Mesothelial cell of epicardium (in vitro differentiated cells): ENCODE measurements around the gene ANO1. TPM values are rescaled to one million over a fixed set of nuclear protein-coding genes. Genes with fewer than 3 reads are reported as not detected.
A peak's percentile ranks its signal among the peaks of the same experiment; 100 is the strongest.

ENCODE experiments used
- DNase-seq, 2 experiments: peaks; one replicate each; pipeline ENCODE4 v3.0.0; 2021; ENCODE audit warnings: low spot score in 2 of 2; ENCODE audit not compliant: unreplicated experiment in 2 of 2
- H3K27ac Mint-ChIP-seq: 2 replicates; pipeline ENCODE4 v1.8.0; 2021; ENCODE audit warnings: mixed read lengths
- H3K27me3 Mint-ChIP-seq: 2 replicates; pipeline ENCODE4 v1.8.0; 2021; ENCODE audit warnings: low read depth, mixed read lengths
- H3K36me3 Mint-ChIP-seq: 2 replicates; pipeline ENCODE4 v1.8.0; 2021; ENCODE audit warnings: mixed read lengths
- H3K4me1 Mint-ChIP-seq: 2 replicates; pipeline ENCODE4 v1.8.0; 2021; ENCODE audit warnings: mixed read lengths
- H3K4me3 Mint-ChIP-seq: 2 replicates; pipeline ENCODE4 v1.8.0; 2021; ENCODE audit warnings: mild to moderate bottlenecking, moderate library complexity, mixed read lengths
- H3K9me3 Mint-ChIP-seq: 2 replicates; pipeline ENCODE4 v1.8.0; 2021; ENCODE audit warnings: mixed read lengths
- CTCF ChIP-seq: fragments of 200-600 bp; sonication (generic); IDR thresholded peaks from one replicate; pipeline ENCODE4 v1.5.0; 2021; ENCODE audit warnings: antibody characterized with exemption; ENCODE audit not compliant: unreplicated experiment
- total RNA-seq: library from RNA; stranded (reverse); gene quantifications from 3 replicates; pipeline ENCODE4 v1.2.1, GENCODE V29; 2021

Gene ANO1
- total RNA-seq, 1 donor from 2014 or later: 37.2 TPM

GRCh38 chr11:70090961-70091381, 12.9 kb downstream of the ANO1 start:
- no peak for TF ChIP-seq CTCF
- Mint-ChIP-seq H3K36me3 (peaks cover 8% of the 10 kb centered on the region), H3K27me3 (no peaks in the 10 kb centered on the region), H3K4me1 (peaks cover 20% of the 10 kb centered on the region), H3K27ac (peak overlapping the region; percentile 78), H3K4me3 (no peak overlapping the region), H3K9me3 (peaks cover 3% of the 10 kb centered on the region)
- DNase-seq: no peak

GRCh38 chr11:70091638-70092037, 13.5 kb downstream of the ANO1 start:
- H3K4me1 Mint-ChIP-seq: peaks cover 18% of the 10 kb centered on the region
- no peak for TF ChIP-seq CTCF
- peaks cover 3% of the 10 kb centered on the region for H3K9me3 Mint-ChIP-seq
- H3K27me3 Mint-ChIP-seq: no peaks in the 10 kb centered on the region
- no peak overlapping the region for H3K4me3 Mint-ChIP-seq
- peaks cover 8% of the 10 kb centered on the region for H3K36me3 Mint-ChIP-seq
- no peak for DNase-seq
- no peak overlapping the region for H3K27ac Mint-ChIP-seq

GRCh38 chr11:70092959-70093715, 15.0 kb downstream of the ANO1 start:
- Mint-ChIP-seq H3K4me1 (peaks cover 15% of the 10 kb centered on the region), H3K9me3 (peaks cover 3% of the 10 kb centered on the region), H3K36me3 (peaks cover 8% of the 10 kb centered on the region), H3K27me3 (no peaks in the 10 kb centered on the region), H3K27ac (no peak overlapping the region), H3K4me3 (no peak overlapping the region)
- DNase-seq: no peak
- TF ChIP-seq CTCF: no peak

- peaks cover 5% of the 10 kb centered on the region for H3K36me3 Mint-ChIP-seq
- H3K4me1 Mint-ChIP-seq: peaks cover 24% of the 10 kb centered on the region
- no peak for TF ChIP-seq CTCF
- H3K27me3 Mint-ChIP-seq: no peaks in the 10 kb centered on the region
- DNase-seq: no peak
- peaks cover 3% of the 10 kb centered on the region for H3K9me3 Mint-ChIP-seq
- no peak overlapping the region for H3K4me3 Mint-ChIP-seq
- no peak overlapping the region for H3K27ac Mint-ChIP-seq
Observed at GRCh38 chr11:70095541-70096252, 17.6 kb downstream of the ANO1 start.

- Mint-ChIP-seq H3K4me3 (no peak overlapping the region), H3K27me3 (no peaks in the 10 kb centered on the region), H3K9me3 (peaks cover 3% of the 10 kb centered on the region), H3K27ac (no peak overlapping the region), H3K36me3 (no peaks in the 10 kb centered on the region), H3K4me1 (peaks cover 19% of the 10 kb centered on the region)
- DNase-seq: no peak
- no peak for TF ChIP-seq CTCF
Observed at GRCh38 chr11:70097783-70098563, 19.9 kb downstream of the ANO1 start.
